ENCODE data around the gene BICD2.

DNA sequence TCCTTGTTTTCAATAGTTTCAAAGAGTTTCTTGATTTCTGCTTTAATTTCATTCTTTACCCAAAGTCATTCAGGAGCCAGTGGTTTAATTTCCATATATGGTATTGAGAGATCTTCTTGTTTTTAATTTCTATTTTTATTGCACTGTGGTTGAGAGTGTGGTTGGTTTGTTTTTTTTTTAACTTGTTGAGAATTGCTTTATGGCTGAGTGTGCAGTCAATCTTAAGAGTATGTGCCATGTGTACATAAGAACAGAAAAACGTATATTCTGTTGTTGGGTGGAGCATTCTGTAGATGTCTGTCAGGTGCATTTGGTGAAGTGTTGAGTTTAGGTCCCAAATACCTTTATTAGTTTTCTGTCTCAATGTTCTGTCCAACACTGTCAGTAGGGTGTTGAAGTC, 68.0 kb downstream of the BICD2 start:
- TF ChIP-seq, protein P1, sequence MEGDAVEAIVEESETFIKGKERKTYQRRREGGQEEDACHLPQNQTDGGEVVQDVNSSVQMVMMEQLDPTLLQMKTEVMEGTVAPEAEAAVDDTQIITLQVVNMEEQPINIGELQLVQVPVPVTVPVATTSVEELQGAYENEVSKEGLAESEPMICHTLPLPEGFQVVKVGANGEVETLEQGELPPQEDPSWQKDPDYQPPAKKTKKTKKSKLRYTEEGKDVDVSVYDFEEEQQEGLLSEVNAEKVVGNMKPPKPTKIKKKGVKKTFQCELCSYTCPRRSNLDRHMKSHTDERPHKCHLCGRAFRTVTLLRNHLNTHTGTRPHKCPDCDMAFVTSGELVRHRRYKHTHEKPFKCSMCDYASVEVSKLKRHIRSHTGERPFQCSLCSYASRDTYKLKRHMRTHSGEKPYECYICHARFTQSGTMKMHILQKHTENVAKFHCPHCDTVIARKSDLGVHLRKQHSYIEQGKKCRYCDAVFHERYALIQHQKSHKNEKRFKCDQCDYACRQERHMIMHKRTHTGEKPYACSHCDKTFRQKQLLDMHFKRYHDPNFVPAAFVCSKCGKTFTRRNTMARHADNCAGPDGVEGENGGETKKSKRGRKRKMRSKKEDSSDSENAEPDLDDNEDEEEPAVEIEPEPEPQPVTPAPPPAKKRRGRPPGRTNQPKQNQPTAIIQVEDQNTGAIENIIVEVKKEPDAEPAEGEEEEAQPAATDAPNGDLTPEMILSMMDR (conservative IDR thresholded peaks at IDR 0.05 in 1 of 2, IDR thresholded peaks at IDR 0.05 in 1 of 2; ENCODE audit: low read depth in 1 of 2, low read length in 2 of 2), result no peak
- no peak for TF ChIP-seq EZH2 (IDR thresholded peaks at IDR 0.05; ENCODE audit: low read length, missing control alignments)
